ENCODE data around the gene HOXD13.

DNA sequence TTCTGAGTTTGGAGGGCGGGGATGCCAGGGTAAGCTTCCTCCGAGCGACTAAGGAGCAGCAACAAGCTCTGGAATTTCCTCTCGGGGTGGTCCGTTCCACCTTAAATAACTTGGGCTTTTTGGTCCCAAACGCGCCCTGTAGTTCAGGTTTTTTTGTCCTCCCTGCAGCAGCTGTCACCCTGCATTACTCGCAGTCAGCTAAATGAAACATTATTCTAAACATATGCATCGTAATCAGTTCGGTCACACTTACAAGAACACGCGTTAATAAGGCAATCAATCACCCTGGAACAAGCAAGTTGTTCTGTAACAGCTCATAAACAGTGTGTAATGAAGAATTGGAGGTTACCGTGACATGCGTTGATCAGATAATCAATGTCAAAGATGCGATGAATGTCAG, 17.0 kb upstream of the HOXD13 start:
- TF ChIP-seq, protein P1, sequence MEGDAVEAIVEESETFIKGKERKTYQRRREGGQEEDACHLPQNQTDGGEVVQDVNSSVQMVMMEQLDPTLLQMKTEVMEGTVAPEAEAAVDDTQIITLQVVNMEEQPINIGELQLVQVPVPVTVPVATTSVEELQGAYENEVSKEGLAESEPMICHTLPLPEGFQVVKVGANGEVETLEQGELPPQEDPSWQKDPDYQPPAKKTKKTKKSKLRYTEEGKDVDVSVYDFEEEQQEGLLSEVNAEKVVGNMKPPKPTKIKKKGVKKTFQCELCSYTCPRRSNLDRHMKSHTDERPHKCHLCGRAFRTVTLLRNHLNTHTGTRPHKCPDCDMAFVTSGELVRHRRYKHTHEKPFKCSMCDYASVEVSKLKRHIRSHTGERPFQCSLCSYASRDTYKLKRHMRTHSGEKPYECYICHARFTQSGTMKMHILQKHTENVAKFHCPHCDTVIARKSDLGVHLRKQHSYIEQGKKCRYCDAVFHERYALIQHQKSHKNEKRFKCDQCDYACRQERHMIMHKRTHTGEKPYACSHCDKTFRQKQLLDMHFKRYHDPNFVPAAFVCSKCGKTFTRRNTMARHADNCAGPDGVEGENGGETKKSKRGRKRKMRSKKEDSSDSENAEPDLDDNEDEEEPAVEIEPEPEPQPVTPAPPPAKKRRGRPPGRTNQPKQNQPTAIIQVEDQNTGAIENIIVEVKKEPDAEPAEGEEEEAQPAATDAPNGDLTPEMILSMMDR (IDR thresholded peaks at IDR 0.05): no peak
- no peak for TF ChIP-seq EZH2 (IDR thresholded peaks at IDR 0.05; ENCODE audit: borderline replicate concordance, insufficient read depth, low read depth, low read length, poor library complexity, severe bottlenecking)

Data from B cell (primary cell).